ENCODE data around the gene NDUFA13. TPM values are rescaled to one million over a fixed set of nuclear protein-coding genes. Genes with fewer than 3 reads are reported as not detected.

The NDUFA13 gene
- polyA plus RNA-seq, 1 of the 3 experiments (the other 2 are of a cell fraction) = 1,828 TPM

GRCh38 chr19:19488875-19489690 lies 26.9 kb upstream of the NDUFA13 start:
- peak overlapping the region; percentile 67 for H3K9ac ChIP-seq
- H4K20me1 ChIP-seq (ENCODE audit: insufficient read depth) = no peaks in the 10 kb centered on the region
- H3K9me3 ChIP-seq = no peaks in the 10 kb centered on the region
- WGBS (ENCODE audit: low lambda C conversion rate) = 35% methylated on average over 13 of the region's 14 CpGs
- peak overlapping the region; percentile 86 to 89 for H3K27ac ChIP-seq (ENCODE audit: low read depth in 2 of 2, low read length in 1 of 2)
- H3K4me2 ChIP-seq = peak overlapping the region; percentile 58
- H2AFZ ChIP-seq (ENCODE audit: low read depth) = peak overlapping the region; percentile 65; the same call in 1 of the 2 replicates
- TF ChIP-seq TAF1 (IDR thresholded peaks at IDR 0.05; ENCODE audit: borderline replicate concordance, low read depth, low read length) (peak; percentile 74; the same call in 1 of the 2 replicates), NRF1 (IDR thresholded peaks at IDR 0.05; ENCODE audit: low read depth, low read length) (no peak), CTCF (IDR thresholded peaks at IDR 0.05) (no peak), MAX (IDR thresholded peaks at IDR 0.05; ENCODE audit: low read depth) (peak; percentile 55; the same call in 1 of the 2 replicates), REST (IDR thresholded peaks at IDR 0.05; ENCODE audit: low read depth, low read length) (no peak), SIN3A (IDR thresholded peaks at IDR 0.05; ENCODE audit: borderline replicate concordance, low read depth, low read length) (peak; percentile 65; the same call in 1 of the 2 replicates), USF2 (IDR thresholded peaks at IDR 0.05; ENCODE audit: borderline replicate concordance, low read depth, low read length) (peak; percentile 85), GABPA (IDR thresholded peaks at IDR 0.05; ENCODE audit: low read depth) (peak; percentile 59), YY1 (IDR thresholded peaks at IDR 0.05; ENCODE audit: low read depth) (peak; percentile 92), ELF1 (IDR thresholded peaks at IDR 0.05) (peak; percentile 46; the same call in 1 of the 2 replicates), PBX3 (IDR thresholded peaks at IDR 0.05) (peak; percentile 64; the same call in 1 of the 2 replicates), RFX5 (IDR thresholded peaks at IDR 0.05; ENCODE audit: low read length) (no peak), TEAD4 (IDR thresholded peaks at IDR 0.05; ENCODE audit: borderline replicate concordance, insufficient read depth) (peak; percentile 78), RCOR1 (IDR thresholded peaks at IDR 0.05; ENCODE audit: low read length) (no peak), USF1 (IDR thresholded peaks at IDR 0.05; ENCODE audit: borderline replicate concordance, low read depth) (peak; percentile 95), POLR2AphosphoS5 (IDR thresholded peaks at IDR 0.05; ENCODE audit: low read depth, low read length) (0 out of 2 replicates have a peak, but pooled peaks have one; percentile 41), FOXM1 (IDR thresholded peaks at IDR 0.05; ENCODE audit: low read depth) (no peak), EP300 (IDR thresholded peaks at IDR 0.05; ENCODE audit: borderline replicate concordance in 1 of 2, low read depth in 1 of 2, low read length in 1 of 2) (0 out of 4 replicates have a peak, but pooled peaks of 1 of the 2 experiments have one; percentile 33), RAD21 (IDR thresholded peaks at IDR 0.05; ENCODE audit: low read length) (no peak), TCF12 (IDR thresholded peaks at IDR 0.05) (peak; percentile 8; the same call in 1 of the 2 replicates), RXRA (IDR thresholded peaks at IDR 0.05; ENCODE audit: borderline replicate concordance, low read depth) (no peak), MXI1 (IDR thresholded peaks at IDR 0.05; ENCODE audit: low read depth, low read length) (peak; percentile 51; the same call in 1 of the 2 replicates)
- POLR2A ChIA-PET = interaction anchor here (1.1 to 1.4 kb wide), 2 partner anchors 27 to 84 kb away, joined by 3 to 4 read pairs; partner anchors contain the start of genes GATAD2A and NDUFA13
- no peaks in the 10 kb centered on the region for H3K9me2 ChIP-seq
- no peaks in the 10 kb centered on the region for H3K27me3 ChIP-seq (ENCODE audit: insufficient read depth)
- peak; percentile 82 for DNase-seq
- H3K4me3 ChIP-seq (ENCODE audit: low read depth in 2 of 2, low read length in 1 of 2) = peak overlapping the region in 1 of 2 experiments; percentile 19; a peak in 2 of 4 replicates
- peaks cover 0 to 13% of the 10 kb centered on the region in 2 experiments for H3K36me3 ChIP-seq (replicated peaks in 1 of 2; ENCODE audit: control insufficient read depth in 1 of 2, insufficient read depth in 2 of 2, low read length in 1 of 2)
- CTCF ChIA-PET = interaction anchor here (0.8 to 9.7 kb wide), 18 partner anchors 9 to 343 kb away, joined by 3 to 172 read pairs (median 8); partner anchors contain the start of genes GATAD2A, GMIP and MAU2
- peaks cover 47% of the 10 kb centered on the region for H3K79me2 ChIP-seq (ENCODE audit: insufficient read depth)
- peaks cover 26% of the 10 kb centered on the region for H3F3A ChIP-seq (replicated peaks; ENCODE audit: insufficient read depth)
- peaks cover 32 to 50% of the 10 kb centered on the region in 2 experiments for H3K4me1 ChIP-seq (ENCODE audit: control insufficient read depth in 1 of 2, insufficient read depth in 2 of 2, low read depth in 1 of 2, low read length in 1 of 2)

Data from SK-N-SH (cell line).